Measurements from ENCODE around the gene MRNIP.

DNA sequence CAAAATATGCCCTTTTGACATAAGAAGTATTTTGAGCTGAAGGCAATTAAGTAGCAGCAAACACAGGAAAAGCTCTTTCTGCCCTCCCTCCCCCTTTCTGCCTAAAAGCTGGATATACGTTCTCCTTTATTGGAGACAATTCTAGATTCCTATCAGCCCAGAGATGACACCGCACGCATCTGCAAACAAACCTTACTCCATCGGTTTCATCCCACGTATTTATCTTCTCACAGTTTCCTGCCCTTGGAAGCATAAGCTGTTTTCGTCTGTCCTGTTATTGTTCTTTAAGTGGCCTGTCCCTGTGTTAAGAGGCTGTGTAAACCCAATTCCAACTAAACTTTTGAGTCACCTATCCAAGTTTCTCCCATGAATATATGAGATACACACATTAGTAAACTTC lies 37.2 kb upstream of the MRNIP start:
- TF ChIP-seq GATA2 (IDR thresholded peaks at IDR 0.05; ENCODE audit: low read depth, low read length) (peak; percentile 33; the same call in 1 of the 2 replicates), GATA3 (IDR thresholded peaks at IDR 0.05; ENCODE audit: low read depth, low read length) (no peak)
